ENCODE measurements around the gene ITGAV.

- no peak for TF ChIP-seq POLR2A (IDR thresholded peaks at IDR 0.05; ENCODE audit: low read depth)
- TF ChIP-seq POLR2AphosphoS5 (IDR thresholded peaks at IDR 0.05) = no peak
- TF ChIP-seq CTCF (IDR thresholded peaks at IDR 0.05) = no peak
- TF ChIP-seq EP300 (IDR thresholded peaks at IDR 0.05) = no peak
These were observed 93.5 kb downstream of the ITGAV start for GRCh38 chr2:186683341-186683740.

All from esophagus muscularis mucosa (tissue), 4 donors.